HepG2 (cell line): ENCODE data around the gene DEDD2. TPM values are rescaled to one million over a fixed set of nuclear protein-coding genes. Genes with fewer than 3 reads are reported as not detected.

Experiments used
- AKNA ChIP-seq: sonication (generic); formaldehyde crosslinking; IDR thresholded peaks from 2 replicates; pipeline ENCODE4 v1.4.0; 2020; ENCODE audit warnings: missing genetic modification reagents, borderline replicate concordance
- BRCA1 ChIP-seq: sonication (generic); formaldehyde crosslinking; IDR thresholded peaks from 2 replicates; pipeline ENCODE4 v1.4.0; 2020; ENCODE audit warnings: missing genetic modification reagents
- ERF ChIP-seq: IDR thresholded peaks from 2 replicates; pipeline ENCODE4 v1.6.1; 2018; ENCODE audit warnings: missing biosample characterization, missing genetic modification reagents
- GTF3A ChIP-seq: sonication (generic); formaldehyde crosslinking; conservative IDR thresholded peaks from 2 replicates; pipeline ENCODE4 v1.4.0; 2020; ENCODE audit warnings: mild to moderate bottlenecking, missing genetic modification reagents
- GZF1 ChIP-seq: sonication (generic); formaldehyde crosslinking; IDR thresholded peaks from 2 replicates; pipeline ENCODE4 v1.5.1; 2020; ENCODE audit warnings: mild to moderate bottlenecking, missing genetic modification reagents
- MAFF ChIP-seq: IDR thresholded peaks from 2 replicates; pipeline ENCODE4 v1.6.1; 2011; ENCODE audit warnings: low read depth, low read length, improper control_type of control experiment
- NCOA1 ChIP-seq: sonication (generic); formaldehyde crosslinking; IDR thresholded peaks from 2 replicates; pipeline ENCODE4 v1.9.0; 2021; ENCODE audit warnings: missing genetic modification reagents
- NPAS2 ChIP-seq: sonication (generic); formaldehyde crosslinking; IDR thresholded peaks from 2 replicates; pipeline ENCODE4 v1.8.0; 2022; ENCODE audit warnings: mild to moderate bottlenecking, missing genetic modification reagents, borderline replicate concordance
- POLR2AphosphoS5 ChIP-seq: IDR thresholded peaks from 2 replicates; pipeline ENCODE4 v1.6.1; 2012; ENCODE audit warnings: low read depth, low read length
- SALL1 ChIP-seq: sonication (generic); formaldehyde crosslinking; IDR thresholded peaks from 2 replicates; pipeline ENCODE4 v1.8.0; 2022; ENCODE audit warnings: mild to moderate bottlenecking, missing genetic modification reagents
- SATB2 ChIP-seq: sonication (generic); formaldehyde crosslinking; IDR thresholded peaks from 2 replicates; pipeline ENCODE4 v1.5.0; 2020; ENCODE audit warnings: missing genetic modification reagents
- TBP ChIP-seq: sonication (generic); formaldehyde crosslinking; IDR thresholded peaks from 2 replicates; pipeline ENCODE4 v1.5.0; 2020; ENCODE audit warnings: missing genetic modification reagents
- TFE3 ChIP-seq: IDR thresholded peaks from 2 replicates; pipeline ENCODE4 v1.6.1; 2016
- TGIF2 ChIP-seq: IDR thresholded peaks from 2 replicates; pipeline ENCODE4 v1.6.1; 2016; ENCODE audit warnings: control low read depth, missing compliant biosample characterization
- TRIM24 ChIP-seq: sonication (generic); formaldehyde crosslinking; IDR thresholded peaks from 2 replicates; pipeline ENCODE4 v1.8.0; 2022; ENCODE audit warnings: mild to moderate bottlenecking, missing genetic modification reagents
- U2AF2 ChIP-seq: fragments of 200-400 bp; formaldehyde crosslinking; IDR thresholded peaks from 2 replicates; pipeline ENCODE4 v1.6.1; 2017; ENCODE audit warnings: low read depth, mild to moderate bottlenecking, low read length
- XBP1 ChIP-seq: sonication (generic); formaldehyde crosslinking; IDR thresholded peaks from 2 replicates; pipeline ENCODE4 v1.5.0; 2020; ENCODE audit warnings: missing genetic modification reagents
- ZNF12 ChIP-seq: sonication (generic); formaldehyde crosslinking; IDR thresholded peaks from 2 replicates; pipeline ENCODE4 v1.5.0; 2020; ENCODE audit warnings: missing genetic modification reagents
- ZNF253 ChIP-seq: sonication (generic); formaldehyde crosslinking; IDR thresholded peaks from 2 replicates; pipeline ENCODE4 v1.8.0; 2022; ENCODE audit warnings: mild to moderate bottlenecking, missing genetic modification reagents, borderline replicate concordance
- ZNF550 ChIP-seq: sonication (generic); formaldehyde crosslinking; IDR thresholded peaks from 2 replicates; pipeline ENCODE4 v1.4.0; 2020; ENCODE audit warnings: mild to moderate bottlenecking, missing genetic modification reagents, borderline replicate concordance
- ZNF563 ChIP-seq: sonication (generic); formaldehyde crosslinking; IDR thresholded peaks from 2 replicates; pipeline ENCODE4 v1.8.0; 2022; ENCODE audit warnings: mild to moderate bottlenecking, moderate library complexity, missing genetic modification reagents
- ZSCAN21 ChIP-seq: sonication (generic); formaldehyde crosslinking; IDR thresholded peaks from 2 replicates; pipeline ENCODE4 v1.8.0; 2022; ENCODE audit warnings: mild to moderate bottlenecking, missing genetic modification reagents, moderate library complexity, borderline replicate concordance
- ZSCAN29 ChIP-seq: sonication (generic); formaldehyde crosslinking; conservative IDR thresholded peaks from 2 replicates; pipeline ENCODE4 v1.4.0; 2020; ENCODE audit warnings: mild to moderate bottlenecking, missing genetic modification reagents
- polyA plus RNA-seq, 8 experiments: library from polyadenylated mRNA; depleted of rRNA in 3 of 8; stranded (reverse) in 7 of 8; unstranded in 1 of 8; fragments of >200 nt; fragmentation: Illumina TruSeq in 4 of 8; extraction: Trizol in 4 of 8; gene quantifications; 2 replicates each; pipeline versions ENCODE4 v1.2.1 to v1.2.3, GENCODE V29; 2011 to 2016; ENCODE audit warnings: low read depth in 4 of 8, missing spikeins in 1 of 8, mixed read lengths in 1 of 8; ENCODE audit not compliant: insufficient read depth in 1 of 8
- total RNA-seq, 5 experiments: library from RNA; depleted of rRNA; stranded (reverse); fragments of >200 nt; fragmentation: Illumina TruSeq; extraction: Trizol; gene quantifications; 2 replicates each; pipeline ENCODE4 v1.2.3, GENCODE V29; 2016; ENCODE audit warnings: low read depth in 1 of 5

Gene DEDD2
- total and polyA plus RNA-seq, 2 of the 13 experiments (the other 11 are each of a cell fraction or from before 2014, with no cell fraction given) = 19.2 to 24.7 TPM

- TF ChIP-seq AKNA (CRISPR knock-in tag) = no peak
- peak; percentile 50; the same call in 1 of the 2 replicates for TF ChIP-seq XBP1 (CRISPR knock-in tag)
- peak; percentile 24; the same call in 1 of the 2 replicates for TF ChIP-seq ZNF12 (CRISPR knock-in tag)
- peak; percentile 56 for TF ChIP-seq TFE3
- TF ChIP-seq U2AF2 = no peak
- TF ChIP-seq NCOA1 (CRISPR knock-in tag) = no peak
- no peak for TF ChIP-seq ZNF253 (CRISPR knock-in tag)
- peak; percentile 69; the same call in 1 of the 2 replicates for TF ChIP-seq TGIF2 (CRISPR knock-in tag)
- TF ChIP-seq SATB2 = no peak
- 0 out of 2 replicates have a peak, but pooled peaks have one; percentile 11 for TF ChIP-seq GTF3A (CRISPR knock-in tag)
- peak; percentile 53; the same call in 1 of the 2 replicates for TF ChIP-seq ZSCAN21 (CRISPR knock-in tag)
- TF ChIP-seq ERF (CRISPR knock-in tag) = peak; percentile 40; the same call in 1 of the 2 replicates
- TF ChIP-seq GZF1 (CRISPR knock-in tag) = no peak
- TF ChIP-seq BRCA1 (CRISPR knock-in tag) = 0 out of 2 replicates have a peak, but pooled peaks have one; percentile 45
- peak; percentile 99 for TF ChIP-seq POLR2AphosphoS5
- TF ChIP-seq TBP = peak; percentile 98
- TF ChIP-seq MAFF = no peak
- TF ChIP-seq SALL1 (CRISPR knock-in tag) = peak; percentile 17
- peak; percentile 64; the same call in 1 of the 2 replicates for TF ChIP-seq ZNF563 (CRISPR knock-in tag)
- no peak; the same call in 1 of the 2 replicates for TF ChIP-seq ZSCAN29 (CRISPR knock-in tag)
- no peak for TF ChIP-seq ZNF550 (CRISPR knock-in tag)
- TF ChIP-seq NPAS2 (CRISPR knock-in tag) = no peak
- TF ChIP-seq TRIM24 (CRISPR knock-in tag) = no peak
These were observed 25.3 kb upstream of the DEDD2 start, which contains the start of gene GSK3A (continued) for GRCh38 chr19:42242512-42243409.
